ENCODE data around the gene CCDC12.

The CCDC12 gene

DNA sequence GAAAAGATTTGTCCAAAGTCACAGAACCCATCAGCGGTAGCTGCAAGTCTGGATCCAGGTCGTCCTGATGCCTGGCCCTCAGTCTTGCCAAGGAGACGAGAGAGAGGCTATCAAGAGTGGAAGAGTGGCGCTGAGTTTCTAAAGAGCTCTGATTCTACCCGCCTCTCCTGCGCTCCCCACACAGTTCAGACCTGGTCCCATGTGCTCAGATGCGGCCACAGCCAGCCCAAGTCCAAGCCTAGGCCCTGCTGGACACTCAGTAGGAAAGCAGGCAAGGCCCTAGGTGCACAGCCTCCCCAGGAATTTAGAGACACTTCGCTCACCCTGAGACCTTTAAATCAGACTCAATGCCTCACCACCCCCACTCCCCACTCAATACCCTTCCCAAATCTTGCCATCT lies 32.4 kb downstream of the CCDC12 start:
- no peak for DNase-seq (ENCODE audit: extremely low spot score)
- ChIA-PET CTCF (no interaction called here), POLR2A (no interaction called here)
- TF ChIP-seq NFRKB (IDR thresholded peaks at IDR 0.05): no peak
- TF ChIP-seq ARNT (IDR thresholded peaks at IDR 0.05): no peak
- no peak for TF ChIP-seq FOXM1 (IDR thresholded peaks at IDR 0.05; ENCODE audit: borderline replicate concordance)
- no peak for TF ChIP-seq HDGF (IDR thresholded peaks at IDR 0.05; ENCODE audit: borderline replicate concordance)
- no peak for TF ChIP-seq CTBP1 (IDR thresholded peaks at IDR 0.05; ENCODE audit: borderline replicate concordance)
- TF ChIP-seq SP1 (IDR thresholded peaks at IDR 0.05): no peak
- TF ChIP-seq ELF4 (IDR thresholded peaks at IDR 0.05): no peak
- TF ChIP-seq SUZ12 (IDR thresholded peaks at IDR 0.05): no peak
- no peak for TF ChIP-seq L3MBTL2 (conservative IDR thresholded peaks at IDR 0.05)
- TF ChIP-seq ZNF384 (IDR thresholded peaks at IDR 0.05): no peak
- no peak for TF ChIP-seq FOXK2 (IDR thresholded peaks at IDR 0.05)
- TF ChIP-seq LEF1 (IDR thresholded peaks at IDR 0.05; ENCODE audit: borderline replicate concordance): no peak
- no peak for TF ChIP-seq TARDBP (IDR thresholded peaks at IDR 0.05)
- TF ChIP-seq FOXA1 (IDR thresholded peaks at IDR 0.05): no peak
- TF ChIP-seq, protein P1, sequence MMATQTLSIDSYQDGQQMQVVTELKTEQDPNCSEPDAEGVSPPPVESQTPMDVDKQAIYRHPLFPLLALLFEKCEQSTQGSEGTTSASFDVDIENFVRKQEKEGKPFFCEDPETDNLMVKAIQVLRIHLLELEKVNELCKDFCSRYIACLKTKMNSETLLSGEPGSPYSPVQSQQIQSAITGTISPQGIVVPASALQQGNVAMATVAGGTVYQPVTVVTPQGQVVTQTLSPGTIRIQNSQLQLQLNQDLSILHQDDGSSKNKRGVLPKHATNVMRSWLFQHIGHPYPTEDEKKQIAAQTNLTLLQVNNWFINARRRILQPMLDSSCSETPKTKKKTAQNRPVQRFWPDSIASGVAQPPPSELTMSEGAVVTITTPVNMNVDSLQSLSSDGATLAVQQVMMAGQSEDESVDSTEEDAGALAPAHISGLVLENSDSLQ (IDR thresholded peaks at IDR 0.05): no peak
- TF ChIP-seq BHLHE40 (IDR thresholded peaks at IDR 0.05; ENCODE audit: borderline replicate concordance): no peak

DNA sequence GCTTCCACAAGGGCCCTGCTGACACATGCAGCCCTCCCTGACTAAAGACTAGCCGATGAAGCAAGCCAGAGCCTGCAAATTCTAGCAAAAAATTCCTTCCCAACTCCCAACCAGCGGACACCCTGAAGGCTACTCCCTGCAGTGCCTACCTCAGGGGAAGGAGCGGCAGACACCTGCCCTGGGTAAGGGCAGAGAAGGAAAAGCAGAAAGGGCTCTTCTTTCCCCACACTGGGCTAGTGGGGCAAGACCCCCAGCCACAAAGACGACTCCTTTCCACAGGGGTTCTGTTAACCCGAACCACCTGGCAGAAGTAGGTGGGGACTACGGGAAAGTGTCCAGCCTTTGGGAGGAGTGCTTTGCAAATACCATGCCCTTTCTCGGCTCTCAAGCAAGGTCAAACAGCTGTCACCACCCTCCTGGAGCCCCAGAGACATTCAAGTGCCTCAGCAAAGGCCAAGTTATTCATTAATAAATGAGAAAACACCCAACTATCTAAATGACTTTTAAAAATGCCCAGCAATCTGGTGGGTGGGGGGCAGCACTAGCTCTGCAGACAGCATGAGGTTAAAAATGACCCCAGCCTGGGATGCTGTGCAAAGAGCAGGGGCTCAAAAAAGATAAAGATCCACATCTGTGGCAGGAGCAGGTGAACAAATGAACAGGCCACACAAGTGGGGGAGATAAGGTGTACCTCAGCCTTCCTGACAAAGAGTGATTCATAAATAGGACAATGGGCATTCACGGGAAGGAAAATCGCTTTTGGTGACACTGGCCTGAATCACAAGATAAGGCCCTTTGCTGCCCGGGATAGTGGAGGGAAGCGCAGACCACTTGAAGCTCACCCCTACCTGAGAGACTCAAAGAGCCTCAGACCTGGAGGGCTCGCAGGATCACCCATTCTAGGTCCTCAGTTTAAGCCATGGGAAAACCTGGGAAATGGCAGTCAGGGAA lies 33.0 kb downstream of the CCDC12 start:
- no peak for TF ChIP-seq ZNF384 (IDR thresholded peaks at IDR 0.05)
- TF ChIP-seq FOXA1 (IDR thresholded peaks at IDR 0.05): no peak
- TF ChIP-seq, protein P1 (IDR thresholded peaks at IDR 0.05): no peak
- DNase-seq (ENCODE audit: extremely low spot score): no peak
- CTCF ChIA-PET: no interaction called here
- POLR2A ChIA-PET: no interaction called here

DNA sequence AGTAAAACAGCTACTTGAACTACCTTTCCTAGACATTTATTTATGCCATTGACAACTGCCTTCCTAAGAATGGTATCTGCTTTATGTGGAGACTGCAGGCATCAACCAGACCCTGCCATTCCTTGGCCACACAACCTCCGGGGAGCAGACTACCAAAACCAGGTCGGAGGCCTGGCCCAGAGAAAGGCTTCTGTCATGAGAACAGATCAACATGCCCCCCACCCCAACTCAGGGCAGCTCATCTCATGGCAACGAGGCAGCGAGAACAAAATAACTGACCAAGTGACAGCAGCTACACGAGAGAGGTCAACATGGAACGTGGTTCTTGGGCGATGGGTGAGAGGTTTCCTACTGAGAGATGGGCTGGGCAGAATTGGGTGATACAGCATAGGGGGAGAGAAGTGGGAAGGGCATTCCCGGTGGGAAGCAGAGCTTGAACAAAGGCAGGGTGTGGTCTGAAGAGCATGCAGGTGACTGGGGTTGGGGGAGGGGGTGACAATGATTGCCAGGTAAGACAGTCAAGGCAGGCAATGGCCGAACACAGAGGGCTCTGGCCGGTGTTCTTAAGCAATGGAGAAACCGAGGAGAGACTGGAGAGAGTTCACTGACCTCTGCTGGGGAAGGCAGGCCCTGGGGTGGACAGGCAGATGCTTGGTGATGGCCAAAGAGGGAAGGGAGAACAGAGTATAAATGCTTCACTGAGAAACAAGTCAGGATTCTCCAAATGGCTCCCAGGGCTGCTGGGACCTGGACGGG lies 33.9 kb downstream of the CCDC12 start:
- ChIA-PET POLR2A (interaction anchor here (1.2 kb wide), 1 partner anchor 16 kb away, joined by 3 read pairs; no protein-coding TSS in a partner anchor), CTCF (interaction anchor here (1.0 kb wide), 1 partner anchor 12 kb away, joined by 3 read pairs; no protein-coding TSS in a partner anchor)
- DNase-seq (ENCODE audit: extremely low spot score): no peak
- TF ChIP-seq SUZ12 (IDR thresholded peaks at IDR 0.05) (no peak), FOXK2 (IDR thresholded peaks at IDR 0.05) (no peak), L3MBTL2 (conservative IDR thresholded peaks at IDR 0.05) (no peak), FOXM1 (IDR thresholded peaks at IDR 0.05; ENCODE audit: borderline replicate concordance) (no peak), SP1 (IDR thresholded peaks at IDR 0.05) (no peak), TARDBP (IDR thresholded peaks at IDR 0.05) (no peak), LEF1 (IDR thresholded peaks at IDR 0.05; ENCODE audit: borderline replicate concordance) (no peak), ARNT (IDR thresholded peaks at IDR 0.05) (no peak), HDGF (IDR thresholded peaks at IDR 0.05; ENCODE audit: borderline replicate concordance) (no peak), NFRKB (IDR thresholded peaks at IDR 0.05) (no peak), ZNF384 (IDR thresholded peaks at IDR 0.05) (no peak)
- TF ChIP-seq, protein P1 (IDR thresholded peaks at IDR 0.05): no peak

DNA sequence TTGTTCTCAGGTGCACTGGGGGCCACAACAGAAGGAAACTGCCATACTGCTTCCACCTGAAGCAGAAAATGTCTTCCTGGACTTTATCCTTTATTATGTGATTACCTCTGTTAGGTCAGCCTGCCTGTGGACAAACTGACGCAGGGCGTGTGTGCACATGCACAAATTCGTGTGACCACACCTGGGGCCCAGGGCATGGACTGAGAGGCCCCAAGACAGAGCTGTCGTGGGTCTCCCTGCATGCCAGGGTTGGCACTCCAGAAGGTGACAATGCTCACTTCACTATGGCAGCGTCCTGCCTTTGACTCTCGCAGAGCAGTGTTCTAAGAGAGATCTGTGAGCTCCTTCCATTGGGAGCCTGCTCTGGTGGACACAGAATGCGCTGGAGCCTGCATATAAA lies 34.5 kb downstream of the CCDC12 start:
- CTCF ChIA-PET: interaction anchor here (1.0 kb wide), 1 partner anchor 11 kb away, joined by 3 read pairs; no protein-coding TSS in a partner anchor
- DNase-seq (ENCODE audit: extremely low spot score): no peak
- POLR2A ChIA-PET: interaction anchor here (1.2 kb wide), 1 partner anchor 17 kb away, joined by 3 read pairs; no protein-coding TSS in a partner anchor

More for the DNA sequence above, 34.5 kb downstream of the CCDC12 start:
- no peak for TF ChIP-seq HDGF (IDR thresholded peaks at IDR 0.05; ENCODE audit: borderline replicate concordance)
- TF ChIP-seq SUZ12 (IDR thresholded peaks at IDR 0.05): no peak
- TF ChIP-seq TARDBP (IDR thresholded peaks at IDR 0.05): no peak
- TF ChIP-seq ARNT (IDR thresholded peaks at IDR 0.05): no peak
- no peak for TF ChIP-seq CTBP1 (IDR thresholded peaks at IDR 0.05; ENCODE audit: borderline replicate concordance)
- TF ChIP-seq LEF1 (IDR thresholded peaks at IDR 0.05; ENCODE audit: borderline replicate concordance): no peak
- TF ChIP-seq, protein P1 (IDR thresholded peaks at IDR 0.05): no peak
- TF ChIP-seq SP1 (IDR thresholded peaks at IDR 0.05): no peak
- no peak for TF ChIP-seq ZNF384 (IDR thresholded peaks at IDR 0.05)
- TF ChIP-seq ELF4 (IDR thresholded peaks at IDR 0.05): no peak
- TF ChIP-seq FOXM1 (IDR thresholded peaks at IDR 0.05; ENCODE audit: borderline replicate concordance): no peak
- no peak for TF ChIP-seq FOXK2 (IDR thresholded peaks at IDR 0.05)
- no peak for TF ChIP-seq FOXA1 (IDR thresholded peaks at IDR 0.05)
- no peak for TF ChIP-seq L3MBTL2 (conservative IDR thresholded peaks at IDR 0.05)
